ENCODE results near the gene RBM23.
"Not testable (repeated sequence)": the region's sequence is repeated elsewhere in the genome, so short reads cannot be mapped to it uniquely, and the experiment has no call there.

Gene RBM23

DNA sequence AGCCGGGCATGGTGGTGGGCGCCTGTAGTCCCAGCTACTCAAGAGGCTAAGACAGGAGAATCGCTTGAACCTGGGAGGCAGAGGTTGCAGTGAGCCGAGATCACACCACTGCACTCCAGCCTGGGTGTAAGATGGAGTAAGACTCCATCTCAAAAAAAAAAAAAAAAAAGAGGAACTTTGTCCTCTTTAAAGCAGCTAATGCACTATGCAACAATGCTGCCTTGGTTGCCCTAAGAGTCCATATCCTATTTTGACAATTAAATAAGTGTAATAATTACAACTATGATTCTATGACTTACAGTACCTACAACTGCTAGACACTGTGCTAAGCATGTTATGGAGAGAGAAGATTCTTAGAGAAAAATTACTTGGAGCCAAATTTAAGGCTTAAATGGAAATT, 4.1 kb downstream of the RBM23 start:
- peaks cover 12% of the 10 kb centered on the region for H3K36me3 ChIP-seq (ENCODE audit: insufficient read depth, low read length)
- H3K4me3 ChIP-seq (ENCODE audit: low read length); H3K9ac ChIP-seq (ENCODE audit: low read depth, low read length); H3K4me2 ChIP-seq (ENCODE audit: low read length); H3K9me3 ChIP-seq (replicated peaks; ENCODE audit: low read length); H3K27me3 ChIP-seq (ENCODE audit: control insufficient read depth, insufficient read depth, low read length): not testable (repeated sequence)
- H3K4me1 ChIP-seq (ENCODE audit: control insufficient read depth, insufficient read depth, low read length) = peaks cover 10% of the 10 kb centered on the region

DNA sequence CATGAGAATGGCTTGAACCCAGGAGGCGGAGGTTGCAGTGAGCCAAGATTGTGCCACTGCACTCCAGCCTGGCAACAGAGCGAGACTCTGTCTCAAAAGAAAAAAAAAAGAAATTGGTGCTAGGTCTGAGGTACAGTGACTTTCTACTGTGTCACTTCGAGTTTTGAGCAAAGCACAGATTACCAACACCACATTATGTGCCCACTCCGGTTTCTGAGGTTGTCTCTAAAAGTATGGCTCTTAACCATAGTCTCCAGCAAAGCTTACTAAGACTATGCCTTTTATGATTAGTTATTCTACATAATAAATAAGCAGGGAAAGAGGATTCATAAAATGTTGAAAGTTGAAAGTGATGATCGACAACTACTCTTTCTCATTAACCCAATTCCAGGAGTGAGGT, 8.0 kb downstream of the RBM23 start:
- Histone ChIP-seq H3K4me1 (ENCODE audit: control insufficient read depth, insufficient read depth, low read length) (no peaks in the 10 kb centered on the region), H3K27me3 (ENCODE audit: control insufficient read depth, insufficient read depth, low read length) (no peaks in the 10 kb centered on the region), H3K9me3 (replicated peaks; ENCODE audit: low read length) (no peaks in the 10 kb centered on the region), H3K36me3 (ENCODE audit: insufficient read depth, low read length) (peaks cover 33% of the 10 kb centered on the region), H3K4me3 (ENCODE audit: low read length) (no peak overlapping the region), H3K9ac (ENCODE audit: low read depth, low read length) (no peak overlapping the region), H3K4me2 (ENCODE audit: low read length) (no peak overlapping the region)

DNA sequence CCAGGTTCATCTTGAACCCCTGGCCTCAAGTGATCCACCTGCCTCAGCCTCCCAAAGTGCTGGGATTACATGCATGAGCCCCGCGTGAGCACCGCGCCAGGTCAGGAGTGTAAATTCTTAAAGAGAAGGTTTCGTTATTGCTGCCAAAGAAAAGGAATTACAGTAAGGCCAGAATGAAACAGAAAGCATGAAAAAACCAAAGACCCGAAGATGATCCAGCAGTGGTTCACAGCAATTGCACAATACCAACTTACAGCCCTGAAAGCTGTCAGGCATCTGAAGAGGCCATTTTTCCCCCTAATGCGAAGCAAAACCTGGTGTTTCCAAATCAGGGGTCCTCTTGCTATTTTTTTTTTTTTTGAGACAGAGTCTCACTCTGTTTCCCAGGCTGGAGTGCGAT, 10.3 kb downstream of the RBM23 start:
- no peaks in the 10 kb centered on the region for H3K9me3 ChIP-seq (replicated peaks; ENCODE audit: low read length)
- H3K4me2 ChIP-seq (ENCODE audit: low read length) = no peak overlapping the region
- no peaks in the 10 kb centered on the region for H3K4me1 ChIP-seq (ENCODE audit: control insufficient read depth, insufficient read depth, low read length)
- peaks cover 55% of the 10 kb centered on the region for H3K36me3 ChIP-seq (ENCODE audit: insufficient read depth, low read length)
- no peak overlapping the region for H3K4me3 ChIP-seq (ENCODE audit: low read length)
- H3K9ac ChIP-seq (ENCODE audit: low read depth, low read length) = no peak overlapping the region
- no peaks in the 10 kb centered on the region for H3K27me3 ChIP-seq (ENCODE audit: control insufficient read depth, insufficient read depth, low read length)

DNA sequence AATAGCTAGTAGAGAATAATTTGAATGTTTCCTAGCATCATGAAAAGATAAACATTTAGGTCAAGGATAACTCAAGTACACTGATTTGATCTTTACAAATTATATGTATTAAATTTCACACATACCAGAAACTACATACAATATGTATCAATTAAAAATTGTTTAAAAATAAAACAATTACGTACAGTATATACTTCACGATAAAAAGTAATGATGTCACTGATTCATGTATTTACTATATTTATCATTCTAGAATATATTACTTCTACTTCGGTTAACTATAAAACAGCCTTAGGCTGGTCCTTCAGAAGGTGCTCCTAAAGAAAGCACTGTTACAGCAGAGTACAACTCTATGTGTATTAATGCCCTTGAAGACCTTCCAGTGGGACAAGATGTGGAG, 11.5 kb downstream of the RBM23 start:
- no peak overlapping the region for H3K9ac ChIP-seq (ENCODE audit: low read depth, low read length)
- H3K9me3 ChIP-seq (replicated peaks; ENCODE audit: low read length) = no peaks in the 10 kb centered on the region
- no peak overlapping the region for H3K4me2 ChIP-seq (ENCODE audit: low read length)
- no peaks in the 10 kb centered on the region for H3K27me3 ChIP-seq (ENCODE audit: control insufficient read depth, insufficient read depth, low read length)
- H3K36me3 ChIP-seq (ENCODE audit: insufficient read depth, low read length) = peaks cover 63% of the 10 kb centered on the region
- no peak overlapping the region for H3K4me3 ChIP-seq (ENCODE audit: low read length)
- no peaks in the 10 kb centered on the region for H3K4me1 ChIP-seq (ENCODE audit: control insufficient read depth, insufficient read depth, low read length)

DNA sequence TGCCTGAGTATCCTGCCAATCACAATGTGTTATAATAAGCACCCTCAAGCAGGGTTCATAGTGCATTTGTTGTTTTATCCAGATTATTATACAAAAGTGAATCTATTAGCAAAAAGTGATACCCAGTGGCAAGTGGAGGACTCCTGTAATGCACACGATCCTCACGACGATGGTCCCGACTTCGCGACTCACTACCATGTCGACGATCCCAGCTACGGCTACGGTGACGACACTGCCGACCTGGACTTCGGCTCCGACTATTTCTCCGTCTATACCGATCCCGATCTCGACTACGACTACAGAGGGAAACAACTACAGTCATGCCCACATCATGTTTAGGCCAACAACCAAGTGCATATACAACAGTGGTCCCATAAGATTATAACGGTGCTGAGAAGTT, 12.9 kb downstream of the RBM23 start:
- Histone ChIP-seq H3K27me3 (ENCODE audit: control insufficient read depth, insufficient read depth, low read length) (no peaks in the 10 kb centered on the region), H3K4me2 (ENCODE audit: low read length) (no peak overlapping the region), H3K9me3 (replicated peaks; ENCODE audit: low read length) (no peaks in the 10 kb centered on the region), H3K36me3 (ENCODE audit: insufficient read depth, low read length) (peaks cover 76% of the 10 kb centered on the region), H3K9ac (ENCODE audit: low read depth, low read length) (no peak overlapping the region), H3K4me1 (ENCODE audit: control insufficient read depth, insufficient read depth, low read length) (no peaks in the 10 kb centered on the region), H3K4me3 (ENCODE audit: low read length) (no peak overlapping the region)

DNA sequence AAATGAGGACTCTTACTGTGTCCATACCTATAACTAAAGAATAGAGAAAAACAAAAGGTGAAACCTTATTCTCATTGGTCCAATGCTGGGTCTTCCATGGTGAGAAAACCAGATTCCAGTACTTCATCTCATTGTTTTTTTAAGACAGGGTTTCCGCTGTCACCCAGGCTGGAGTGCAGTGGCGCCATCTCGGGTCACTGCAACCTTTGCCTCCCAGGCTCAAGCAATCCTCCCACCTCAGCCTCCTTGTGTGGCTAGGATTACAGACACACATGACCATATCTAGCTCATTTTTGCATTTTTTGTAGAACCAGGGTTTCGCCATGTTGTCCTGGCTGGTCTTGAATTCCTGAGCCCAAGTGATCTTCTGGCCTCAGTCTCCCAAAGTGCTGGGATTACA, 13.3 kb downstream of the RBM23 start:
- H3K4me3 ChIP-seq (ENCODE audit: low read length) = no peak overlapping the region
- H3K4me2 ChIP-seq (ENCODE audit: low read length) = no peak overlapping the region
- no peak overlapping the region for H3K9ac ChIP-seq (ENCODE audit: low read depth, low read length)
- no peaks in the 10 kb centered on the region for H3K27me3 ChIP-seq (ENCODE audit: control insufficient read depth, insufficient read depth, low read length)
- no peaks in the 10 kb centered on the region for H3K4me1 ChIP-seq (ENCODE audit: control insufficient read depth, insufficient read depth, low read length)
- peaks cover 81% of the 10 kb centered on the region for H3K36me3 ChIP-seq (ENCODE audit: insufficient read depth, low read length)
- H3K9me3 ChIP-seq (replicated peaks; ENCODE audit: low read length) = no peaks in the 10 kb centered on the region

DNA sequence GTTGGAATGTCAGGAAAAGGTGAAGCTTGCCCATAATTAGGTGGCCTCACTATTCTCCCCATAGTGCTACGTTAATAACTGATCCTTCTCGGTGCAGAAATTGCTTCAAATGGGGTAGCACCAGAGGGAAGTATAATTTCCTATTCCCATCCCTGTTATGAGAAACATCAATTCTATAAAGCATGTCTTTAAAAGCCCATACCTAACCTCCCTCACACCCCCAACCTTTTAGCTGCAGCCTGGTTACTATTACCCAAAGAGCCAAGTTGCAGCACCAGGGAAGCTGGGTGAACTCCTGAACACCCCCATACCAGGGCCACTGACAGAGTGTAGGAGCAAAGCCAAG, 15.2 kb downstream of the RBM23 start:
- H3K9me3 ChIP-seq (replicated peaks; ENCODE audit: low read length) = no peaks in the 10 kb centered on the region
- H3K4me1 ChIP-seq (ENCODE audit: control insufficient read depth, insufficient read depth, low read length) = peaks cover 8% of the 10 kb centered on the region
- H3K4me3 ChIP-seq (ENCODE audit: low read length) = no peak overlapping the region
- H3K27me3 ChIP-seq (ENCODE audit: control insufficient read depth, insufficient read depth, low read length) = no peaks in the 10 kb centered on the region
- H3K4me2 ChIP-seq (ENCODE audit: low read length) = no peak overlapping the region
- H3K9ac ChIP-seq (ENCODE audit: low read depth, low read length) = no peak overlapping the region
- peaks cover 75% of the 10 kb centered on the region for H3K36me3 ChIP-seq (ENCODE audit: insufficient read depth, low read length)

DNA sequence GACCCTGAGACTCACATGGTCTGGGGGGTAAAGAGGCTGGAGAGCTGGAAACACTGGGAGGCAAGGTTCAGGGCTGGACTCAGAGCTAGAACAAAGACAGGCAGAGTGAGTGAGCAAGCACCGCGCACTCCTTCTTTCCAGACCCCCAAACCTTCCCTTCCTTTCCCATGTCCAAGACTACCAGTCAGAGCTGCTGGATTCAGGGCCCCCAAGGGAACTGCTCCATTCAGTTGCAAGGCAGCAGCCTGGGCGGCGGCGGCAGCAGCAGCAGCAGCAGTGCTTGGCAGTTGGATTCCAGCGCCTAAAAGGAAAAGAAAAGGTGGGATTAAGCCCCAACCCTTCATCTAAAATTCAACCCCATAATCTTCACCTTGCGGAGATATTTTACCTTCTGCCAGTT, 17.1 kb downstream of the RBM23 start:
- no peak overlapping the region for H3K4me3 ChIP-seq (ENCODE audit: low read length)
- H3K36me3 ChIP-seq (ENCODE audit: insufficient read depth, low read length) = peaks cover 60% of the 10 kb centered on the region
- peaks cover 19% of the 10 kb centered on the region for H3K4me1 ChIP-seq (ENCODE audit: control insufficient read depth, insufficient read depth, low read length)

DNA sequence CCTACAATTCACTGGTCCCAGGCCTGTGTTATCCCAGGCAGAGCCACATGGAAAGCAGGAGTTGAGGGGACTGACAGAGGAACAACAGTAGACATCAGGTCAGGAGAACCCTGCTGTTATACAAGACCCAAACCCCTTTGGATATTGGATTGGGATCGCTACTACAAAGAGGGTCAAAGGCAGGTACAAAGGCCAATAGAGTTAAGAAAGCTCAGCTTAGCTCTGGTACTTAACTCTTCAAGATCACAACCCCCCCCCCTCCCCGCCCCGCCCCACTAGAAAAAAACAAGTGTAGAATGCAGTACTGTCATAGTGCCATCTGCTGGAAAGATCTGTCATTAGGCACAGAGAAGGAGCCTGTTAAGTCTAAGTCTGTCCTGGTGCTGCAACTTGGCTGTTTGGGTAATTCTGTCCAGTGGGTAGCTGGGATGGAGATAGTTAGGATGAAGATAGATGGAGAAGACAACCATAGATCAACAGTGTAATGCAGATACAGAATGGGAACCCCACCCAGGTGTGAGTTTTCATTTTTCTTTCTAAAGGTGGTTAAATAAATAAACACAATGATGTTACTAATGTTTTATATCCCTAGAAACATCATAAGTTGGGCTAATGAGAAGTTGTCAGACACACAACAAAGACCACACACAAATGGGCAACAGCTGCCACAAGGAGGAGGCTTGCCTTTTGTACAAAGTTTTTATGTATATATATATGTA, 18.7 kb downstream of the RBM23 start:
- no peak overlapping the region for H3K4me3 ChIP-seq (ENCODE audit: low read length)
- H3K4me2 ChIP-seq (ENCODE audit: low read length) = no peak overlapping the region
- H3K9me3 ChIP-seq (replicated peaks; ENCODE audit: low read length) = no peaks in the 10 kb centered on the region
- H3K27me3 ChIP-seq (ENCODE audit: control insufficient read depth, insufficient read depth, low read length) = no peaks in the 10 kb centered on the region
- peaks cover 44% of the 10 kb centered on the region for H3K36me3 ChIP-seq (ENCODE audit: insufficient read depth, low read length)
- no peak overlapping the region for H3K9ac ChIP-seq (ENCODE audit: low read depth, low read length)
- peaks cover 19% of the 10 kb centered on the region for H3K4me1 ChIP-seq (ENCODE audit: control insufficient read depth, insufficient read depth, low read length)

More for the DNA sequence above, 17.1 kb downstream of the RBM23 start:
- H3K4me2 ChIP-seq (ENCODE audit: low read length) = no peak overlapping the region
- no peak overlapping the region for H3K9ac ChIP-seq (ENCODE audit: low read depth, low read length)
- H3K27me3 ChIP-seq (ENCODE audit: control insufficient read depth, insufficient read depth, low read length) = no peaks in the 10 kb centered on the region
- H3K9me3 ChIP-seq (replicated peaks; ENCODE audit: low read length) = no peaks in the 10 kb centered on the region

DNA sequence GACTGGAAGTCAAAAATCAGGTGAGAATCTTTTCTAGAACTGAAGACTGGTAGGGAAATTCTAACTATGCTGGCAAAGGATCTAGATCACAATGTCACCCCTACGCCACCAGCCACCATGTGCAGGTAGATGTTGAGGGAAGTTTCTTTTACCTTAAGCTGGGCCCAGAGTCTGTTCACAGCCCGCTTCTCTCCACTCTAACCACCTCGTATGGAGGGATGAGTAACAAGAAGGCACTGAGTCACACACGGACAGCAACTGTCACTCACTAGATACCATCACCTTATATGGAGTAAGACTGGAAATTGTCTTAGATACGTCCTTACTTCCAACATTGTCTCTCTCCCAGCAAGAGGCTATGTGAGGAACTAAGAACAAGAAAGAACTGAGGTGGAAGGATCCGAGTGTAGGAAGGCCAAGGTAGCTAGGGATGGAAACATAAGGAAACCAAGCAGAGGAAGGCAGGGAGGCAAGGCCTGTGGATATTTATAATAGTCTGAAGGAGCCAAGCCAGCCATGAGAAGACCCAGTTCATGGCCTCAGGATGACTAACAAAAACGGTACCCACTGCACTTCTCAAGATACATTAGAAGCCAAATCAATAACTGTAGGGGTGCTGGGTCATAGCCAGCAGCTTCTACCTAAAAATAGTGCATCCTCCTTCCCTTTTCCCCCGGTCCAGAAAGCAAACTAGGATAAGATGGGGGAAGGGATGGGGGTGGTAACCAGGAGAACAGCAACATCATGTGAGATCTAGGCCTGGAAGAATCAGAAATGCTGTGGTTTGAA, 20.5 kb downstream of the RBM23 start:
- Histone ChIP-seq H3K4me3 (ENCODE audit: low read length) (no peak overlapping the region), H3K9me3 (replicated peaks; ENCODE audit: low read length) (no peaks in the 10 kb centered on the region), H3K4me1 (ENCODE audit: control insufficient read depth, insufficient read depth, low read length) (peaks cover 19% of the 10 kb centered on the region), H3K9ac (ENCODE audit: low read depth, low read length) (peak overlapping the region; percentile 23), H3K4me2 (ENCODE audit: low read length) (peak overlapping the region; percentile 38), H3K36me3 (ENCODE audit: insufficient read depth, low read length) (peaks cover 27% of the 10 kb centered on the region), H3K27me3 (ENCODE audit: control insufficient read depth, insufficient read depth, low read length) (no peaks in the 10 kb centered on the region)

DNA sequence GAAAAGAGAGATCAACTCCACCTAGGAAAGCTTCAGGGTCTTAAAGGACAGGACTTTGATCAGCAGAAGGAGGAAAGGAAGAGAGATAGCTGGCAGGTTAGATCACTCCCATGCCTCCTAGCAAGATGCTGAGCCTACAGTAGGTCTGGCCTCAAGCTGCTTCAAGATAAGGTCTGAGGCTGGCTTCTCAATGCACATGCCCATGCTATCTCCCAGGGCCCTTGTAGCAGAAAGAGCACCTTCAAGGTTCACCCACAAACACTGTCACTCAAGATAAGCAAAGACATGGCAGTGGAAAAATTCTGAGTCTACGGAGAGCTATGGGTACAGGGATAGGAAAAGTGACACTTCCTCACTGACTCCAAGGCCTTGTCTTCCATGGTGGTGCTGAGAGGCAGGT, 21.6 kb downstream of the RBM23 start:
- no peak overlapping the region for H3K4me3 ChIP-seq (ENCODE audit: low read length)
- H3K4me2 ChIP-seq (ENCODE audit: low read length) = no peak overlapping the region

DNA sequence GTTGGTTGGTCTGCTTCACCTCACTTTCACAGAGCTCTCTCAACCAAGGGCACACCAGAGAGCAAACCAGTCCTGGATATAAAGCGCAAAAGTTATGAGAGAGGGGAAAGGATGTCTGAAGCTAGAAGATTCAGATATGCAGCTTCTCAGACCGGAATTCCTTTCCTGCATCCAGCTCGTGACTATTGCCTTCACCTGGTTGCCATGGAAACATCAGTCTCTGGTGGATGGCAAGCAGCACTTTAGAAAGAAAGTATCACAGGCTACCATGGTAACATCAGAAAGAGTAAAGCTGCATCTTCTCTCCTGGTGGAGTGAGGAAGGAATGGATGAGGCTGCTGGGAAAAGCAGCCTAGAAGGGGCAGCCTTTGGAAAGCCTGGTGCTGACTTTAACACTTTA, 22.2 kb downstream of the RBM23 start:
- no peaks in the 10 kb centered on the region for H3K9me3 ChIP-seq (replicated peaks; ENCODE audit: low read length)
- peaks cover 14% of the 10 kb centered on the region for H3K36me3 ChIP-seq (ENCODE audit: insufficient read depth, low read length)
- H3K9ac ChIP-seq (ENCODE audit: low read depth, low read length) = no peak overlapping the region
- H3K4me3 ChIP-seq (ENCODE audit: low read length) = no peak overlapping the region
- peaks cover 19% of the 10 kb centered on the region for H3K4me1 ChIP-seq (ENCODE audit: control insufficient read depth, insufficient read depth, low read length)
- no peaks in the 10 kb centered on the region for H3K27me3 ChIP-seq (ENCODE audit: control insufficient read depth, insufficient read depth, low read length)
- H3K4me2 ChIP-seq (ENCODE audit: low read length) = no peak overlapping the region

More for the DNA sequence above, 21.6 kb downstream of the RBM23 start:
- H3K9ac ChIP-seq (ENCODE audit: low read depth, low read length) = no peak overlapping the region
- peaks cover 19% of the 10 kb centered on the region for H3K36me3 ChIP-seq (ENCODE audit: insufficient read depth, low read length)
- peaks cover 19% of the 10 kb centered on the region for H3K4me1 ChIP-seq (ENCODE audit: control insufficient read depth, insufficient read depth, low read length)
- no peaks in the 10 kb centered on the region for H3K27me3 ChIP-seq (ENCODE audit: control insufficient read depth, insufficient read depth, low read length)
- no peaks in the 10 kb centered on the region for H3K9me3 ChIP-seq (replicated peaks; ENCODE audit: low read length)

Data from skeletal muscle satellite cell (primary cell).